Smooth muscle cell (in vitro differentiated cells): ENCODE results near the gene ZNF57. TPM values are rescaled to one million over a fixed set of nuclear protein-coding genes. Genes with fewer than 3 reads are reported as not detected.

Experiments
- DNase-seq: peaks from one replicate; lab custom pipeline; 2025; ENCODE audit not compliant: unreplicated experiment; lab: John Stamatoyannopoulos, UW
- H2AFZ ChIP-seq: fragments of 200-600 bp; sonication (generic); 2 replicates; pipeline ENCODE4 v1.6.0; 2016; ENCODE audit warnings: antibody characterized with exemption, low read depth, mild to moderate bottlenecking
- H3F3A ChIP-seq: fragments of 200-600 bp; sonication (generic); 2 replicates; pipeline ENCODE4 v1.6.0; 2017; ENCODE audit warnings: antibody characterized with exemption, low read depth
- H3K27ac ChIP-seq: fragments of 200-600 bp; sonication (generic); 2 replicates; pipeline ENCODE4 v1.5.1; 2016; ENCODE audit warnings: low read depth, mild to moderate bottlenecking
- H3K27me3 ChIP-seq: fragments of 200-600 bp; sonication (generic); 2 replicates; pipeline ENCODE4 v1.6.1; 2016; ENCODE audit warnings: low read depth, mild to moderate bottlenecking
- H3K36me3 ChIP-seq: fragments of 200-600 bp; sonication (generic); 2 replicates; pipeline ENCODE4 v1.5.1; 2016; ENCODE audit warnings: low read depth
- H3K4me1 ChIP-seq: fragments of 200-600 bp; sonication (generic); 2 replicates; pipeline ENCODE4 v1.5.1; 2016; ENCODE audit warnings: low read depth
- H3K4me2 ChIP-seq: fragments of 200-600 bp; sonication (generic); 2 replicates; pipeline ENCODE4 v1.6.0; 2016; ENCODE audit warnings: mild to moderate bottlenecking
- H3K4me3 ChIP-seq: fragments of 200-600 bp; sonication (generic); 2 replicates; pipeline ENCODE4 v1.5.1; 2016; ENCODE audit warnings: mild to moderate bottlenecking
- H3K79me2 ChIP-seq: fragments of 200-600 bp; sonication (generic); 2 replicates; pipeline ENCODE4 v1.6.0; 2016; ENCODE audit warnings: low read depth, mild to moderate bottlenecking
- H3K9ac ChIP-seq: fragments of 200-600 bp; sonication (generic); 2 replicates; pipeline ENCODE4 v1.6.0; 2016; ENCODE audit warnings: low read depth
- H3K9me3 ChIP-seq: fragments of 200-600 bp; sonication (generic); replicated peaks from 2 replicates; pipeline ENCODE4 v1.5.1; 2016; ENCODE audit warnings: low read depth
- H4K20me1 ChIP-seq: fragments of 200-600 bp; sonication (generic); 2 replicates; pipeline ENCODE4 v1.6.0; 2016; ENCODE audit warnings: low read depth
- CTCF ChIP-seq: fragments of 200-600 bp; sonication (generic); IDR thresholded peaks from 2 replicates; pipeline ENCODE4 v1.5.1; 2017; ENCODE audit warnings: borderline replicate concordance, mild to moderate bottlenecking, antibody characterized with exemption; ENCODE audit not compliant: insufficient read depth, poor library complexity, severe bottlenecking
- WGBS: methylation state at CpG from one replicate; pipeline ENCODE4 v1.1.7; 2016; ENCODE audit warnings: low lambda C conversion rate; 5-methylcytosine and 5-hydroxymethylcytosine counted together
- polyA plus RNA-seq: library from polyadenylated mRNA; unstranded; fragments of >200 nt; fragmentation: Nextera tagmentation; extraction: Ambion mirVana; gene quantifications from 2 replicates; pipeline ENCODE4 v1.2.1, GENCODE V29; 2016
- total RNA-seq: library from RNA; depleted of rRNA; stranded (reverse); fragments of >200 nt; gene quantifications from 2 replicates; pipeline ENCODE4 v1.2.3, GENCODE V29; 2014

ZNF57 gene
- total and polyA plus RNA-seq, 2 experiments from 2014 or later, result 0.40 to 1.2 TPM

- Histone ChIP-seq H3K4me3 (no peak overlapping the region), H3K79me2 (no peaks in the 10 kb centered on the region), H3K9ac (no peak overlapping the region), H3K27ac (no peak overlapping the region), H3K27me3 (no peaks in the 10 kb centered on the region), H2AFZ (no peak overlapping the region), H3K4me2 (no peak overlapping the region), H3K9me3 (no peaks in the 10 kb centered on the region), H3K36me3 (no peaks in the 10 kb centered on the region), H3K4me1 (no peaks in the 10 kb centered on the region), H4K20me1 (no peaks in the 10 kb centered on the region), H3F3A (no peaks in the 10 kb centered on the region)
- WGBS, result 93% methylated on average over 5 of the region's 5 CpGs
- DNase-seq, result no peak
- TF ChIP-seq CTCF, result no peak
Observed at GRCh38 chr19:2957160-2957559, 56.4 kb downstream of the ZNF57 start.

- H3K4me1 ChIP-seq, result no peaks in the 10 kb centered on the region
- no peaks in the 10 kb centered on the region for H3K36me3 ChIP-seq
- H3K4me2 ChIP-seq, result no peak overlapping the region
- H3K9ac ChIP-seq, result no peak overlapping the region
- 94% methylated on average over 12 of the region's 12 CpGs for WGBS
- H4K20me1 ChIP-seq, result no peaks in the 10 kb centered on the region
- H3K9me3 ChIP-seq, result no peaks in the 10 kb centered on the region
- H3K79me2 ChIP-seq, result no peaks in the 10 kb centered on the region
- no peaks in the 10 kb centered on the region for H3K27me3 ChIP-seq
- TF ChIP-seq CTCF, result no peak
- no peak overlapping the region for H2AFZ ChIP-seq
- no peak overlapping the region for H3K4me3 ChIP-seq
- H3F3A ChIP-seq, result no peaks in the 10 kb centered on the region
- H3K27ac ChIP-seq, result no peak overlapping the region
- no peak for DNase-seq
Observed at GRCh38 chr19:2960120-2960519, 59.4 kb downstream of the ZNF57 start.

GRCh38 chr19:2962018-2962670 is 61.4 kb downstream of the ZNF57 start:
- H3K27me3 ChIP-seq, result no peaks in the 10 kb centered on the region

More at GRCh38 chr19:2962018-2962670, 61.4 kb downstream of the ZNF57 start:
- Histone ChIP-seq H3K4me1 (no peaks in the 10 kb centered on the region), H3K9ac (no peak overlapping the region), H3F3A (no peaks in the 10 kb centered on the region), H3K36me3 (no peaks in the 10 kb centered on the region), H3K27ac (no peak overlapping the region), H3K79me2 (no peaks in the 10 kb centered on the region), H2AFZ (peak overlapping the region; percentile 26), H4K20me1 (no peaks in the 10 kb centered on the region), H3K4me2 (peak overlapping the region; percentile 48), H3K9me3 (no peaks in the 10 kb centered on the region), H3K4me3 (no peak overlapping the region)
- no peak for DNase-seq
- peak; percentile 79 for TF ChIP-seq CTCF
- 52% methylated on average over 17 of the region's 17 CpGs for WGBS
